HG03521 (cell line): Measurements from ENCODE around the gene CEND1.

ENCODE experiments used
- ATAC-seq: cut with Tn5 transposase; IDR thresholded peaks from one replicate; pipeline ENCODE4 v1.9.1; 2021; ENCODE audit warnings: mild to moderate bottlenecking, moderate library complexity; ENCODE audit not compliant: unreplicated experiment

CEND1 gene

GRCh38 chr11:796565-797295 is 6.8 kb upstream of the CEND1 start:
- ATAC-seq: no peak

GRCh38 chr11:795634-796564 is 6.0 kb upstream of the CEND1 start:
- no peak for ATAC-seq

GRCh38 chr11:794766-795633 is 5.1 kb upstream of the CEND1 start:
- ATAC-seq: no peak

- no peak for ATAC-seq
These were observed 4.3 kb upstream of the CEND1 start for GRCh38 chr11:794013-794765.

- ATAC-seq: no peak
These were observed 3.7 kb upstream of the CEND1 start for GRCh38 chr11:793556-793955.

- no peak for ATAC-seq
These were observed 3.0 kb upstream of the CEND1 start for GRCh38 chr11:792873-793272.

GRCh38 chr11:792535-792821 is 2.6 kb upstream of the CEND1 start:
- ATAC-seq: no peak

- ATAC-seq: no peak
These were observed 2.0 kb upstream of the CEND1 start for GRCh38 chr11:791658-792534.

- no peak for ATAC-seq
These were observed 1.1 kb upstream of the CEND1 start for GRCh38 chr11:790721-791564.

GRCh38 chr11:788953-789940 is 643 bp downstream of the CEND1 start:
- ATAC-seq: no peak

GRCh38 chr11:788009-788640 is 1.8 kb downstream of the CEND1 start:
- no peak for ATAC-seq

- ATAC-seq: no peak
These were observed 2.7 kb downstream of the CEND1 start for GRCh38 chr11:787084-787675.

- no peak for ATAC-seq
These were observed 3.4 kb downstream of the CEND1 start for GRCh38 chr11:786235-787083.

GRCh38 chr11:783581-784015 is 6.3 kb downstream of the CEND1 start:
- ATAC-seq: no peak

GRCh38 chr11:782264-783174 is 7.4 kb downstream of the CEND1 start:
- ATAC-seq: no peak
